ENCODE data around the gene MAST2.

GRCh38 chr1:45971335-45971734 lies 167.9 kb downstream of the MAST2 start:
- TF ChIP-seq, protein P1, sequence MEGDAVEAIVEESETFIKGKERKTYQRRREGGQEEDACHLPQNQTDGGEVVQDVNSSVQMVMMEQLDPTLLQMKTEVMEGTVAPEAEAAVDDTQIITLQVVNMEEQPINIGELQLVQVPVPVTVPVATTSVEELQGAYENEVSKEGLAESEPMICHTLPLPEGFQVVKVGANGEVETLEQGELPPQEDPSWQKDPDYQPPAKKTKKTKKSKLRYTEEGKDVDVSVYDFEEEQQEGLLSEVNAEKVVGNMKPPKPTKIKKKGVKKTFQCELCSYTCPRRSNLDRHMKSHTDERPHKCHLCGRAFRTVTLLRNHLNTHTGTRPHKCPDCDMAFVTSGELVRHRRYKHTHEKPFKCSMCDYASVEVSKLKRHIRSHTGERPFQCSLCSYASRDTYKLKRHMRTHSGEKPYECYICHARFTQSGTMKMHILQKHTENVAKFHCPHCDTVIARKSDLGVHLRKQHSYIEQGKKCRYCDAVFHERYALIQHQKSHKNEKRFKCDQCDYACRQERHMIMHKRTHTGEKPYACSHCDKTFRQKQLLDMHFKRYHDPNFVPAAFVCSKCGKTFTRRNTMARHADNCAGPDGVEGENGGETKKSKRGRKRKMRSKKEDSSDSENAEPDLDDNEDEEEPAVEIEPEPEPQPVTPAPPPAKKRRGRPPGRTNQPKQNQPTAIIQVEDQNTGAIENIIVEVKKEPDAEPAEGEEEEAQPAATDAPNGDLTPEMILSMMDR (IDR thresholded peaks at IDR 0.05; ENCODE audit: low read length): no peak
- TF ChIP-seq EZH2 (IDR thresholded peaks at IDR 0.05; ENCODE audit: borderline replicate concordance, low read length): no peak

Measured in OCI-LY1 (cell line).